Measurements from ENCODE around the gene CD300LG. TPM values are rescaled to one million over a fixed set of nuclear protein-coding genes. Genes with fewer than 3 reads are reported as not detected.
A peak's percentile ranks its signal among the peaks of the same experiment; 100 is the strongest.

Gene CD300LG
- total RNA-seq, 1 experiment from 2014 or later, result not detected

DNA sequence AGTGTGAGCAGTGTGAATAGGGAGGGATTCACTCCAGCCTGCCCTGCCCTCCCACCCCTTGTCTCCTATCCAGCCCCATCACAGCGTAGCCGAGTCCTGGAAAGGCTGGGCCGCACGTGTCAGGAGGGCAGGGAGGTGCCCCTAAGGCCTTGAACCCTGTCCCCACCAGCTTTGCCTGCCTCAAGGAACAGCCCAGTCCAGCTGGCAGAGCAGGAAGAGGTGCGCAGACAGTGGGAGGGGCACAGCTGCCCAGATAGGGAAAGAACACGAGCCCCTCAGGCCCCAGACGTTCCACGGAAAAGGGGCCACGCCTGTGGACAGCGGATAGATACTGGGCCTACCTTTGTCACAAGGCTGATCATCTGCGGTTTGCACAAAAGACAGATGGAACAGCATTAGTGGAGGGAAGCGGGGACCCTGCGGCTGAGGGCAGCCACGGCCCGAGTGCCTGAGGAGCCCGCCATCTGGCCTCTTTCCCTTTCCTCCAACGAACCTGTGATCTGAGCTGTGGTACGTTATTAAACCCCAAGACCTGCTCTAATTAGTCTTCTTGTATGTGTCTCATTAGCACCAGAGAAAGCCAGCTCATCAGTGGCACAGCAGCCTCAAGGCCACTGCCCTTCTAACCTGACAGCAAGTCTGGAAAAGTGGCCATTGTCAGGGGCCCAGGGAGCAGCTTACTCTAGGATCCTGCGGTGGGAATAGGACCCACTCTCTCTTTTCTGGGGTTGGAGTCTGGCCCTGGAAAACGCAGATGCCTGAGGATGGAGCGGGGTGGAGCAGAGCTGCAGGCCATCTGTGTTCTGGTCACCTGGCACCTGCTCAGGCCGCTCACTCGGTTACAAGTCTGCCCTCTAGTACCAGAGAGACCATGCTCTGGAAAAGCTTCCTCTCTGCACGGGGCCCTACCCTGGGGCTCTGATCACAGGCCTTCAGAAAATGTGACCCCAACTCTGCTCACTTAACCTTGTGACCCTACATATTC lies 30.3 kb upstream of the CD300LG start:
- Histone ChIP-seq H3K27me3 (no peaks in the 10 kb centered on the region), H3K4me3 (no peak overlapping the region), H3K9me3 (replicated peaks) (no peaks in the 10 kb centered on the region), H3K36me3 (peaks cover 5% of the 10 kb centered on the region; the same call in 1 of the 2 replicates), H3K27ac (no peak overlapping the region), H3K4me1 (no peaks in the 10 kb centered on the region)
- DNase-seq, result no peak

DNA sequence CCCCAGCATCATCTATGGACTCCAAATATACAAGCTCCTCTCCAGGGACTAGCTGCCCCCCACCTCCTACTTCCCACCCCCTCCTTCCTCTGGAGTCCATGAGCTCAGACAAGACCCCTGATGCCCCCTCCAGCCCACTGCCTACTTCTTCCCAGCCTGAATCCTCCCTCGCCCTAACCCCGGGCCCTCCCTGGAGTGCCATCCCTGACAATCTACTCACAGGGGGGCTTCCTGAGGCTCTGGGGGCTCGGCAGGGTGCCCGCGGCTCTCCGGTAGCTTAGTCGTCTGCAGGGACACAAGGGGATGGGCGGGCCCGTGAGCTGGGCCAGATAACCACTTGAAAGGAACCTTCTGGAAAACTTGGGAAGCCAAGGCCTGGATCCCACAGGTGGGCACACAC lies 29.1 kb upstream of the CD300LG start:
- Histone ChIP-seq H3K4me1 (no peaks in the 10 kb centered on the region), H3K4me3 (no peak overlapping the region), H3K27me3 (no peaks in the 10 kb centered on the region), H3K36me3 (peaks cover 5% of the 10 kb centered on the region; the same call in 1 of the 2 replicates), H3K9me3 (replicated peaks) (no peaks in the 10 kb centered on the region), H3K27ac (no peak overlapping the region)
- DNase-seq, result no peak

DNA sequence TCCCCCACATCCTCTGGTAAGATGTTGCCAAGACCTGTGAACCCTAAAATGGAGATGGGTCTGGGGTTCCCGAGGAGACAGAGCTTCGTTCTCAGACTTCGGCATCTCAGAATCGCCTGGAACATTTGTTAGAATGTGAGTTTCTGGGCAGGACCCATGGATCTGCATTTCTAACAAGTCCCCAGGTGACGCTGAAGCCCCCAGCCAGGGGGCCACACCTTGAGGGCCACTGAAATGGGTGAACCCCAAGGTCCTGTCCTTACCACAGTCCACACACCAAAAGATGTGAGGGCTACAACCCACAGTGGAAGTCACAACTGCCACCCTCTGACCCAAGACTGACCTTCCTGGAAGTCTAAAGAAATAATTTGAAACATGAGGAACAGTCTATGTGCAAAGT lies 28.0 kb upstream of the CD300LG start:
- peaks cover 5% of the 10 kb centered on the region; the same call in 1 of the 2 replicates for H3K36me3 ChIP-seq
- H3K27ac ChIP-seq, result no peak overlapping the region
- no peak for DNase-seq
- no peaks in the 10 kb centered on the region for H3K4me1 ChIP-seq
- no peaks in the 10 kb centered on the region for H3K27me3 ChIP-seq
- no peak overlapping the region for H3K4me3 ChIP-seq
- H3K9me3 ChIP-seq (replicated peaks), result no peaks in the 10 kb centered on the region

DNA sequence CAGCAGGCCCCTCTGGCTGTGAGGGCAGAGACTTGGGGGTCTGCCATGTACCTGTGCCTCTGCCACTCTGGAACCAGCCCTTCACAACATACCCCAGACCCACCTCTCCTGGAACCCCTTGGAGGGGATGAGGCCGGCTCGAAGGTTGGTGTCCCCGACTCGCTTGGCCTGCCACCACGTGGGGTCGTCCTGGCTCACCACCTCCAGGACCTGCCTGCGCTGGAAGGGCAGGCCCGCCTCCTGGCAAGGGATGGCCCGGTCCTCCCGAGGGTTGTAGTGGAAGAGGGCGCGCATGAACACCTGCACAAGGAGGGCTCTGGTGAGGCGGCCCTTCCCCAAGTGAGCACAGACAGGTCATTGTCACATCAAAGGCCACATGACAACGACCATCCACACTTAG lies 26.2 kb upstream of the CD300LG start:
- Histone ChIP-seq H3K9me3 (replicated peaks) (no peaks in the 10 kb centered on the region), H3K27me3 (no peaks in the 10 kb centered on the region), H3K4me3 (no peak overlapping the region), H3K4me1 (no peaks in the 10 kb centered on the region), H3K36me3 (peaks cover 5% of the 10 kb centered on the region; the same call in 1 of the 2 replicates), H3K27ac (no peak overlapping the region)
- DNase-seq, result no peak

DNA sequence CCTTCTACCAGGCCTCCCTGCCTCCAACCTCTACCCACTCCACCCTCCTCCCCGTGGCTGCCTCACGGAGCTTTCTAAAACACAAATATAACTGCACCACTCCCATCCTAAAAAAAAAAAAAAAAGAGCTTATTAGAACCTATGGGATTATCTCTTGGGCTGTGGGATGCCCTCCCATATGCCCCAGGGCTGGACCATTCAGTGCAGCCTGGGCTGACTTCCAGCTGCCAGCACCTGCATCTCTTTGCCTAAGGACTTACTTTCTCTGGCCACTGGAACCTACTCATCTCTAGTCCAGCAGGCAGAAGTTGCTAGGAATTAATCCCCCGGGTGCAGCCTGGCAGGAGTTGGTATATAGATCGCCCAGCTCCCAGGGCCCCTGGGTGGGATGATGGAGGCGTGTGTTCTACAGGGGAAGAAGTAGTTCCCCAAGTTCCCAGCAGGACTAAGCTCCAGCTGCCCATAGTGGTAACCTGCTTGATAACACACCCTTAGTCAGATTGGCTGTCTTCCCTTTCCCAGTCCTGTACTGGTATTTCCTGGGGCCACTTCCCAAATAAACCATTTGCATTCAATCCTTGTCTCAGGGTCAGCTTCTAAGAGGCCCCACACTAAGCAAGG lies 24.3 kb upstream of the CD300LG start:
- Histone ChIP-seq H3K36me3 (peaks cover 7% of the 10 kb centered on the region; the same call in 1 of the 2 replicates), H3K4me1 (no peaks in the 10 kb centered on the region), H3K27me3 (no peaks in the 10 kb centered on the region), H3K4me3 (no peak overlapping the region), H3K9me3 (replicated peaks) (no peaks in the 10 kb centered on the region), H3K27ac (no peak overlapping the region)
- no peak for DNase-seq

DNA sequence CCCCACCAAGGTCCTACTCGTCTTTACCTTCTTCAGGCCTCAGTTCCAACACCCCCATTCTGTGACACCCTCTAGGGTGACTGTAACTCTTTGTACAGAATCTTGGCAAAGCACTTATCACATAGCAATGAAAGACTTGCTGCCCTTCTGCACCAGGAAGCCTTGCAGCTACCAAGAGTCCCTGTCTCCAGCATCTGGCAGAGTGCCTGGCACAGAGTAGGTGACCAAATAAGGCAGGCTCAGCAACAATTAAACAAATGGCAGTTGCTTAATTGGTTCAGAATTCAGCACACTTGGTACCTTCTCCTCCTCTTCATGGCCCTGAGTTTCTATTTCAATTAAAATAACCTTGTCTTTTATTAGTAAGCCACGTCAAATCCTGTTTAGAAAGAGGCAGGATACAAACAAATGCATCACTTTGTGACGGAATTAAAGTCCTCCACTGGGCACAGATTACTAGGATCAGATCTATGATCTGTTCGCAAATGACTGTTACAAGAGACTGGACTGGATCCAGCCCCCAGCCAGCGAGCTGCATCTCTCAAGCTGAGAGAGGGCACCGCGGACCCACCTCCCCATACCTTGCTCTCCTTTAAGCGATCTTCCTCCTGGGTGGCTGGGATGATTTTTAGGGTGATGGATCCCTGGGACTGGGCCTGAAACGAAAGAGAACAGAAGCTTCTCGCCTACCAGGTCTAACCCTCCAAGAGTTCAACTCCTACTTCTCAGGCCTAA lies 23.5 kb upstream of the CD300LG start:
- H3K36me3 ChIP-seq, result peaks cover 9% of the 10 kb centered on the region; the same call in 1 of the 2 replicates
- H3K4me3 ChIP-seq, result no peak overlapping the region
- DNase-seq, result no peak

DNA sequence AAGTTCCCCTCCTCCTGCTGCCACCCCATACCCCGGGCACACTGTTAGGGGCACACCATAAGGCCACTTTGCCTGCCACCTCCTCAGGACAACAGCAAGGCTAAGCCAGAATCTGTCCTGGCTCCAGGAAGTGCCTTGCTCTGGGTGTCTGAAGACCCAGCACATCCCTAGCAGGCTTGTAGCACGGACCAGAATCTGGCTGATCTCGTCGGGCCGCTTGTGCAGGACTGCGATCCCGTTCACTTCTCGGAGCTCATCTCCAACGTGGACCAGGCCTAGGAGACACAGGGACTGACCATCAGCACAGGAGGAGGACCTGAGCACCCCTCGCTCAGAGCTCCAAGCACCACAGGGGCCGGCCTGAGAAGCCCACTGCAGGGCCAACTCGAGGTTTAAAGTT lies 21.4 kb upstream of the CD300LG start:
- Histone ChIP-seq H3K27ac (no peak overlapping the region), H3K4me3 (no peak overlapping the region), H3K9me3 (replicated peaks) (no peaks in the 10 kb centered on the region), H3K36me3 (peaks cover 9% of the 10 kb centered on the region; the same call in 1 of the 2 replicates), H3K4me1 (no peaks in the 10 kb centered on the region), H3K27me3 (no peaks in the 10 kb centered on the region)
- DNase-seq, result no peak

More for the DNA sequence above, 23.5 kb upstream of the CD300LG start:
- no peaks in the 10 kb centered on the region for H3K27me3 ChIP-seq
- H3K27ac ChIP-seq, result no peak overlapping the region
- H3K9me3 ChIP-seq (replicated peaks), result no peaks in the 10 kb centered on the region
- H3K4me1 ChIP-seq, result no peaks in the 10 kb centered on the region

DNA sequence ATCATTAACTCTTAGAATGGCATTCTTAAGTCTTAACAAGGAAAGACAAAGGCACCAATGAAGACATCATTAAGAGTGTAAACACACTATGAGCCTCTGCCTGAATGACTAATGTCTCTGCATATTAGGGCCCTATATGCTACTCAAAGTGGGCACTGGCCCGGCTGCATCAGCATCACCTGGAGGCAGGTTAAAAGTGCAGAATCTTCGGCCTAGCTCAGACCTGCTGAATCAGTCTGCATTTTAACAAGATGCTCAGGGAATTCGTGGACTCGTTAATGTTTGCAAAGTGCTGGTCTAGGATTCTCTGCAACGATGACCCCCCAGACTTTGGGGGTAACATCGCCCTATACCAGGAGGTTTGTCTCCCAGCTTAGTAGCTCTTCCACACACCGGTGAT lies 20.8 kb upstream of the CD300LG start:
- no peaks in the 10 kb centered on the region for H3K9me3 ChIP-seq (replicated peaks)
- H3K4me3 ChIP-seq, result no peak overlapping the region
- H3K27me3 ChIP-seq, result no peaks in the 10 kb centered on the region
- H3K27ac ChIP-seq, result no peak overlapping the region
- H3K4me1 ChIP-seq, result no peaks in the 10 kb centered on the region
- peaks cover 10% of the 10 kb centered on the region; the same call in 1 of the 2 replicates for H3K36me3 ChIP-seq
- DNase-seq, result no peak

DNA sequence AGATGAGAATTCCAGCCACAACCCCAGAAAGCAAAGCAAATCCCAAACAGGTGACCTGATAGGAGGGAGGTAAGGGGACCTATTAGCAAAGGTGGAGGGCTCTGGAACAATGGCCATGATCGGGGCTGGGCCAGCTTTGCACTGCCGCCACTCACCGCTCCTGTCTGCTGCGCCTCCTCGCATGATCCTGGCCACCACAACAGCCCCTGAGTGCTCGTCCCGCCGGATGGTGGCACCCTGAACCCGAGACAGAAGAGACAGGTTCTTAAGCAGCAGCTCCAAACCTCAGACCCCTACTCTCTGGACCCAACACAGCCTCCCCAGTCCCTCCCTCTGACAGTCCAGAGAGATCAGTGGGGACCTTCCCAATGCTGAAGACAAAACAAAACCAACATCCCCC lies 19.4 kb upstream of the CD300LG start:
- DNase-seq, result no peak
- Histone ChIP-seq H3K4me3 (no peak overlapping the region), H3K4me1 (no peaks in the 10 kb centered on the region), H3K36me3 (peaks cover 11% of the 10 kb centered on the region; the same call in 1 of the 2 replicates), H3K27me3 (no peaks in the 10 kb centered on the region), H3K9me3 (replicated peaks) (no peaks in the 10 kb centered on the region), H3K27ac (no peak overlapping the region)

DNA sequence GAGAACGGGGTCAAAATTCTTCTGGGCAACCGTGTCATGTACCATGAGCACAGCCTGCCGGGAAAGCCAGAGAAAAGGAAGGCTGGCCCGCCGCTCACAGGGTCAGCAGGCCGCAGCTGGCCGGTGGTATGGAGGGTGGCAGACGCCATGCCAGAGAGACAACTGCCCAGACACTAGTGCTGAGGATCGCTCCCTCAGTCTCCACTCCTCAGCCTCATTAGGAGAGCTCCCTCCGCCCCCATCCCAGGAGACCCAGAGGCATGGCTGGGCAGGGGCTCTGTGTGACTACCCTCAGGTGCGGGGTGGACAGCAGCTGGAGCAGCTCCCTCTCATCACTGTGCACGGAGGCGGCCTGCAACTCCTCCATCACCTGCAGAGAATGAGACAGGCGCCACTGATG lies 17.2 kb upstream of the CD300LG start:
- no peak for DNase-seq
- Histone ChIP-seq H3K4me1 (no peaks in the 10 kb centered on the region), H3K4me3 (no peak overlapping the region), H3K36me3 (peaks cover 11% of the 10 kb centered on the region; the same call in 1 of the 2 replicates), H3K27me3 (peaks cover 7% of the 10 kb centered on the region; the same call in 1 of the 2 replicates), H3K9me3 (replicated peaks) (no peaks in the 10 kb centered on the region; the same call in 1 of the 2 replicates), H3K27ac (no peak overlapping the region)

DNA sequence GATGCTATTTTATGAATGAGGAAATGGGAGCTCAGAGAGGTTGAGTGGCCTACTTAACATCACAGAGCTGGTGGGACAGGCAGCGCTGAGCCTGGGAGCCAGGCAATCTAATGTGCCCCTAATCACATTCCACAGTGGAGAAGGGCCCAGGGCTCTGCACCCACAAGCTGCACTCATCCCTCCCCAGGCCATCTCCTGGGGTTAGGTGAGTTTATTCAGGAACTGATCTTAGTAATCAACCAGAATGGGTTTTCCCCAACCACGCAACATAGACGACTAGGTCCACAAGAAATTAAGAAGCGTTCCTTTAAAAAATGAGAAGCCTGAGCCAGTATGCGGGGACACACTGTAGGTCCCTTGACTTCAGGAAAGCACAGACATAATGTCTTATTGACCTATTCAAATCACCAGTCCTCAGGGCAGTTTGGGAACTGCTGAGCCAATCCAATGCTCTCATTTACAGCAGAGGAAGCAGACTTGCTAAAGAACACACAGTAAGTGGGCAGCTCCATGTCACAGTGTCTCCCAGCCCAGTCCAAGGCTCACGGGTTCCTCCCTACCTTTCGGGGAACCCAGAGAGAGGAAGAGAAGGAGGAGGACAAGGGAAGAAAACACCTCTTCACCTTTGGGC lies 16.4 kb upstream of the CD300LG start:
- no peaks in the 10 kb centered on the region; the same call in 1 of the 2 replicates for H3K9me3 ChIP-seq (replicated peaks)
- H3K27me3 ChIP-seq, result peaks cover 7% of the 10 kb centered on the region; the same call in 1 of the 2 replicates
- no peak overlapping the region for H3K27ac ChIP-seq
- no peak overlapping the region for H3K4me3 ChIP-seq
- H3K4me1 ChIP-seq, result no peaks in the 10 kb centered on the region
- no peak for DNase-seq
- peaks cover 11% of the 10 kb centered on the region; the same call in 1 of the 2 replicates for H3K36me3 ChIP-seq

DNA sequence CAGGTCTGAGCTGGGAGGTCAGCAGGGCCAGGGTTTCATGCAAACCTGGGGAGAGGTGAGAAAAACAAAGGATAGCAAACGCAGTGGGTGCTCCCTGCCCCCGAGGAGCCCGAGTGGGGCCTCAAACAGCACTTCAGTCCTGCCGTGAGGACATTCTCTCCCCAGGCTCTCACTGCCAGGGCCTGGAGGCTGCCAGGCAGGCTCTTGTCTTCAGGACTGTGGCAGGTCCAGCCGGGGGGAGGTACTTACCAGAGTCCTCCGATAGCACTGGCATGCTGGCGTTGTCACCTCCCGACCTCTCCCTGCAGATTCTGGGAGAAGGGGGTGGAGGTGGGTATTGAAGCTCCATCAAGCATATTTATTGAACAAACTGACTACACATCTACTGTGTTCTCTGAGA lies 15.3 kb upstream of the CD300LG start:
- Histone ChIP-seq H3K4me1 (no peaks in the 10 kb centered on the region), H3K36me3 (0 out of 2 replicates have a peak, but pooled peaks cover 4% of the 10 kb centered on the region)
- DNase-seq, result no peak

DNA sequence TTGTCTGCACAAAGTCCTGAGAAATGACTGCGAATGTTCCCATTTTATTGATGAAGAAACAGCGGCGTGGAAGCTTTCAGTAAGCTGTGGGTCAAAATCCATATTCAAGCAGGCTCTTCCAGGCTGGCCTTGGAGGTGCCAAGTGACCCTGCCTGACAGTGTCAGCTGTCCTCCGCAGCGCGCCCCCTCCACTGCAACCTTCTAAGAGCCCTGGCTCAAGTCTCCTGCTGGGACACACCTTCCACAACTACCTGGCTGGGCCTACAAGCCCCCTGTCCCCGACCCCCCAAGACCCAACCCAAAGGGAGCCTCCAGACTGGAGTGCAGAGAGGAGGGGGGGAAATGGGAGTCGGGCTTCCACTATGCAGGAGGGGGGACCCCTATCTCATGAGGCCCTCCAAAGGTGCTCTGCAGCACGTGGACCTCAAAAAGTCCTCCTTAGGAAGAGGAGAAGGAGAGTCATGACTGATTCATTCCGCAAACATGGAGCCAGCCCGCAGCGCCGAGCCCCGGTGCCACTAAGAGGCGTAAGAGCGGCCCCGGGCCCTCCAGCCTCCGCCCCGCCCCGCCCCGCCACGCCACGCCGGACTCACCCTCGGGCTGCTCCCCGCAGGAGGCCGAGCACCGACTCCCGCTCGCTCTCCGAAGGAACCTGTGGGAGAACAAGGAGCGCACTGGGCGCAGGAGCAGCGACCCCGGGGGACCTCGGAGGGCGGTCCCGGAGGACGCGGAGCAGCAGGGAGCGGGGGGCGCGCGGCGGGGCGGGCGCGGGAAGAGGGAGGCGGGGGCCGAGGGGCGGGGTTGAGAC lies 14.6 kb upstream of the CD300LG start:
- Histone ChIP-seq H3K27me3 (peaks cover 7% of the 10 kb centered on the region; the same call in 1 of the 2 replicates), H3K36me3 (0 out of 2 replicates have a peak, but pooled peaks cover 4% of the 10 kb centered on the region), H3K4me3 (peak overlapping the region; percentile 73), H3K9me3 (replicated peaks) (no peaks in the 10 kb centered on the region; the same call in 1 of the 2 replicates), H3K4me1 (no peaks in the 10 kb centered on the region), H3K27ac (no peak overlapping the region)
- DNase-seq, result peak; percentile 47 to 60

More for the DNA sequence above, 15.3 kb upstream of the CD300LG start:
- Histone ChIP-seq H3K27me3 (peaks cover 7% of the 10 kb centered on the region; the same call in 1 of the 2 replicates), H3K9me3 (replicated peaks) (no peaks in the 10 kb centered on the region; the same call in 1 of the 2 replicates), H3K27ac (no peak overlapping the region), H3K4me3 (no peak overlapping the region)

All from SJCRH30 (cell line).